ENCODE results near the gene SLFN13.
"Not testable (repeated sequence)": the region's sequence is repeated elsewhere in the genome, so short reads cannot be mapped to it uniquely, and the experiment has no call there.

SLFN13 gene

GRCh38 chr17:35428229-35428628 is 20.3 kb downstream of the SLFN13 start:
- TF ChIP-seq POLR2AphosphoS5 (IDR thresholded peaks at IDR 0.05; ENCODE audit: low read depth) = no peak
- no peak for TF ChIP-seq SPI1 (IDR thresholded peaks at IDR 0.05; ENCODE audit: borderline replicate concordance, low read depth)
- TF ChIP-seq GABPA (IDR thresholded peaks at IDR 0.05; ENCODE audit: low read depth) = no peak
- TF ChIP-seq CTCF (IDR thresholded peaks at IDR 0.05; ENCODE audit: insufficient read depth, low read length) = no peak
- TF ChIP-seq, protein P1, sequence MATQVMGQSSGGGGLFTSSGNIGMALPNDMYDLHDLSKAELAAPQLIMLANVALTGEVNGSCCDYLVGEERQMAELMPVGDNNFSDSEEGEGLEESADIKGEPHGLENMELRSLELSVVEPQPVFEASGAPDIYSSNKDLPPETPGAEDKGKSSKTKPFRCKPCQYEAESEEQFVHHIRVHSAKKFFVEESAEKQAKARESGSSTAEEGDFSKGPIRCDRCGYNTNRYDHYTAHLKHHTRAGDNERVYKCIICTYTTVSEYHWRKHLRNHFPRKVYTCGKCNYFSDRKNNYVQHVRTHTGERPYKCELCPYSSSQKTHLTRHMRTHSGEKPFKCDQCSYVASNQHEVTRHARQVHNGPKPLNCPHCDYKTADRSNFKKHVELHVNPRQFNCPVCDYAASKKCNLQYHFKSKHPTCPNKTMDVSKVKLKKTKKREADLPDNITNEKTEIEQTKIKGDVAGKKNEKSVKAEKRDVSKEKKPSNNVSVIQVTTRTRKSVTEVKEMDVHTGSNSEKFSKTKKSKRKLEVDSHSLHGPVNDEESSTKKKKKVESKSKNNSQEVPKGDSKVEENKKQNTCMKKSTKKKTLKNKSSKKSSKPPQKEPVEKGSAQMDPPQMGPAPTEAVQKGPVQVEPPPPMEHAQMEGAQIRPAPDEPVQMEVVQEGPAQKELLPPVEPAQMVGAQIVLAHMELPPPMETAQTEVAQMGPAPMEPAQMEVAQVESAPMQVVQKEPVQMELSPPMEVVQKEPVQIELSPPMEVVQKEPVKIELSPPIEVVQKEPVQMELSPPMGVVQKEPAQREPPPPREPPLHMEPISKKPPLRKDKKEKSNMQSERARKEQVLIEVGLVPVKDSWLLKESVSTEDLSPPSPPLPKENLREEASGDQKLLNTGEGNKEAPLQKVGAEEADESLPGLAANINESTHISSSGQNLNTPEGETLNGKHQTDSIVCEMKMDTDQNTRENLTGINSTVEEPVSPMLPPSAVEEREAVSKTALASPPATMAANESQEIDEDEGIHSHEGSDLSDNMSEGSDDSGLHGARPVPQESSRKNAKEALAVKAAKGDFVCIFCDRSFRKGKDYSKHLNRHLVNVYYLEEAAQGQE (IDR thresholded peaks at IDR 0.05; ENCODE audit: insufficient replicate concordance, low read depth) = no peak
- DNase-seq (ENCODE audit: low read depth in 1 of 2, low spot score in 1 of 2) = peak in 1 of 2 experiments; percentile 21
- no peak overlapping the region for H3K27ac ChIP-seq (replicated peaks)

GRCh38 chr17:35423761-35424160 is 24.8 kb downstream of the SLFN13 start:
- TF ChIP-seq POLR2AphosphoS5 (IDR thresholded peaks at IDR 0.05; ENCODE audit: low read depth) (no peak), CTCF (IDR thresholded peaks at IDR 0.05; ENCODE audit: insufficient read depth, low read length) (no peak), SPI1 (IDR thresholded peaks at IDR 0.05; ENCODE audit: borderline replicate concordance, low read depth) (no peak), GABPA (IDR thresholded peaks at IDR 0.05; ENCODE audit: low read depth) (no peak)
- TF ChIP-seq, protein P1 (IDR thresholded peaks at IDR 0.05; ENCODE audit: insufficient replicate concordance, low read depth) = no peak
- no peak for DNase-seq (ENCODE audit: low read depth in 1 of 2, low spot score in 1 of 2)
- no peaks in the 10 kb centered on the region for H3K27me3 ChIP-seq (ENCODE audit: insufficient read depth, poor library complexity, severe bottlenecking)
- no peak overlapping the region for H3K27ac ChIP-seq (replicated peaks)
- H3K4me3 ChIP-seq (replicated peaks; ENCODE audit: insufficient read depth, low read length) = no peak overlapping the region

More at GRCh38 chr17:35428229-35428628, 20.3 kb downstream of the SLFN13 start:
- Histone ChIP-seq H3K27me3 (ENCODE audit: insufficient read depth, poor library complexity, severe bottlenecking) (no peaks in the 10 kb centered on the region), H3K4me3 (replicated peaks; ENCODE audit: insufficient read depth, low read length) (no peak overlapping the region)

GRCh38 chr17:35421069-35421468 is 27.5 kb downstream of the SLFN13 start:
- not testable (repeated sequence) for H3K27me3 ChIP-seq (ENCODE audit: insufficient read depth, poor library complexity, severe bottlenecking); H3K4me3 ChIP-seq (replicated peaks; ENCODE audit: insufficient read depth, low read length)

GRCh38 chr17:35416659-35417058 is 31.9 kb downstream of the SLFN13 start:
- Histone ChIP-seq H3K27ac (replicated peaks) (no peak overlapping the region), H3K27me3 (ENCODE audit: insufficient read depth, poor library complexity, severe bottlenecking) (no peaks in the 10 kb centered on the region), H3K4me3 (replicated peaks; ENCODE audit: insufficient read depth, low read length) (no peak overlapping the region)
- DNase-seq (ENCODE audit: low read depth in 1 of 2, low spot score in 1 of 2) = no peak
- TF ChIP-seq, protein P1 (IDR thresholded peaks at IDR 0.05; ENCODE audit: insufficient replicate concordance, low read depth) = no peak
- TF ChIP-seq CTCF (IDR thresholded peaks at IDR 0.05; ENCODE audit: insufficient read depth, low read length) = no peak
- TF ChIP-seq POLR2AphosphoS5 (IDR thresholded peaks at IDR 0.05; ENCODE audit: low read depth) = no peak
- no peak for TF ChIP-seq GABPA (IDR thresholded peaks at IDR 0.05; ENCODE audit: low read depth)
- no peak for TF ChIP-seq SPI1 (IDR thresholded peaks at IDR 0.05; ENCODE audit: borderline replicate concordance, low read depth)

More at GRCh38 chr17:35421069-35421468, 27.5 kb downstream of the SLFN13 start:
- H3K27ac ChIP-seq (replicated peaks); DNase-seq (ENCODE audit: low read depth in 1 of 2, low spot score in 1 of 2): not testable (repeated sequence)

DNA sequence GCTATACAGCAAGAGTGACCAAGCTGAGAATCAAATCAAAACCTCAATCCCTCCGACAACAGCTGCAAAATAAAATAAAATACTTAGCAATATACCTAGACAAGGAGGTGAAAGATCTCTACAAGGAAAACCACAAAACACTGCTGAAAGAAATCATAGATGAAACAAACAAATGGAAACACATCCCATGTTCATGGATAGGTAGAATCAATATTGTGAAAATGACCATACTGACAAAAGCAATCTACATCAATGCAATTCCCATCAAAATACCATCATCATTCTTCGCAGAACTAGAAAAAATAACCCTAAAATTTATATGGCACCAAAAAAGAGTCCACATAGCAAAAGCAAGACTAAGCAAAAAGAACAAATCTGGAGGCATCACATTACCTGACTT is 33.9 kb downstream of the SLFN13 start:
- H3K4me3 ChIP-seq (replicated peaks; ENCODE audit: insufficient read depth, low read length); H3K27me3 ChIP-seq (ENCODE audit: insufficient read depth, poor library complexity, severe bottlenecking); H3K27ac ChIP-seq (replicated peaks); DNase-seq (ENCODE audit: low read depth in 1 of 2, low spot score in 1 of 2): not testable (repeated sequence)
